ENCODE results near the gene PSD4.

The PSD4 gene

DNA sequence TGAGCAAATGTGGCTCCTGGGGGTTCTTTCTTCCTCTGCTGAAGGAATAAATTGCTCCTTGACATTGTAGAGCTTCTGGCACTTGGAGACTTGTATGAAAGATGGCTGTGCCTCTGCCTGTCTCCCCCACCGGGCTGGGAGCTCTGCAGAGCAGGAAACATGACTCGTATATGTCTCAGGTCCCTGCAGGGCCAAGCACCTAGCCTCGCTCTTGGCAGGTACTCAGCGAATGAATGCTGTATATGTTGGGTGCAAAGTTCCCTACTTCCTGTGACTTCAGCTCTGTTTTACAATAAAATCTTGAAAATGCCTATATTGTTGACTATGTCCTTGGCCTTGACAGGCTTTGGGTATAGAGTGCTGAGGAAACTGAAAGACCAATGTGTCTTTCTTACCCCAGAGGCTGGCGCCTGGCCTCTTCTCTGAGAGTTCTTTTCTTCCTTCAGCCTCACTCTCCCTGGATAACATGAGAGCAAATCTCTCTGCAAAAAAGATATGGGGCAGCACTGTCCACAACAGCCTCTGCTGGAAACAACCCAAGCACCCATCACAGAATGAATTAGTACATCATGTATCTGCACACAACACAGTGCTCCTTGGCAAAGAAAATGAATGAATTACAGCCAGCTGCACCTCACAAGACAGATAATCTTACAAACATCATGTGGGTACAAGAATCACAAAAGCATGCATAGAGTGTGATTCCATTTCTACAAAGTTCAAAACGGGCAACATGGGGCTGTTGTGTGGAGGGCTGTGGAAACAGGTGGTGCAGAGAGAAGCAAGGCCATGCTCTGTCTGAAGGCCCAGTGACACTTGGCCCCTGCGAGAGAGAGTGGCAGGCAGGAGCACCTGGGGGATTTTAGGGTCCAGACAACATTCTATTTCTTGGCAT lies 39.8 kb upstream of the PSD4 start:
- Histone ChIP-seq H3K4me3 (ENCODE audit: low read length) (no peak overlapping the region), H3K4me1 (ENCODE audit: control insufficient read depth, insufficient read depth, low read length) (peaks cover 4% of the 10 kb centered on the region), H3K36me3 (ENCODE audit: control insufficient read depth, insufficient read depth, low read length, severe bottlenecking) (no peaks in the 10 kb centered on the region), H3K27me3 (replicated peaks; ENCODE audit: control insufficient read depth, insufficient read depth, low read length) (no peaks in the 10 kb centered on the region), H3K9ac (ENCODE audit: low read length) (no peak overlapping the region), H3K9me3 (ENCODE audit: control insufficient read depth, low read length) (no peaks in the 10 kb centered on the region)
- no peak for DNase-seq (ENCODE audit: low read depth)

DNA sequence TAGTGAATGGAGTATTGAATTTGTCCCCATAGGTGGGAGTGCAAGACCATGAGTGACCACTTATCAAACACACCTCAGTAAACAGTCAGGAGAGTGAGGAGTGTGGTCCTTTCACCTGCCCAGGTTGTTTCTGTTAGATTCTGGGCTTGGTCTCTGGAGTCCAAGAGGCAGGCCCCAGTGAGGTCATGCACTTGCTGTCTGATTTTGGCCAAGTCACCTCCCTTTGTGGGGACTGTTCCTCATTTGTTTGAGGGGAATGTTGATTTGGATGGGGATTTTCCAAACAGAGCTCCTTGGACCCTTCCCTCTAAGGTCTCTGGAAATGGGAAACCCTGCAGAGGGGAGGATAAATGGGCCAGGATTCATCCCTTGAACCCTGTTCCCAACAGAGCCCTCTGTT lies 39.1 kb upstream of the PSD4 start:
- Histone ChIP-seq H3K9me3 (ENCODE audit: control insufficient read depth, low read length) (no peaks in the 10 kb centered on the region), H3K4me3 (ENCODE audit: low read length) (no peak overlapping the region), H3K27me3 (replicated peaks; ENCODE audit: control insufficient read depth, insufficient read depth, low read length) (no peaks in the 10 kb centered on the region), H3K9ac (ENCODE audit: low read length) (no peak overlapping the region), H3K4me1 (ENCODE audit: control insufficient read depth, insufficient read depth, low read length) (peaks cover 4% of the 10 kb centered on the region), H3K36me3 (ENCODE audit: control insufficient read depth, insufficient read depth, low read length, severe bottlenecking) (no peaks in the 10 kb centered on the region)
- DNase-seq (ENCODE audit: low read depth): no peak

DNA sequence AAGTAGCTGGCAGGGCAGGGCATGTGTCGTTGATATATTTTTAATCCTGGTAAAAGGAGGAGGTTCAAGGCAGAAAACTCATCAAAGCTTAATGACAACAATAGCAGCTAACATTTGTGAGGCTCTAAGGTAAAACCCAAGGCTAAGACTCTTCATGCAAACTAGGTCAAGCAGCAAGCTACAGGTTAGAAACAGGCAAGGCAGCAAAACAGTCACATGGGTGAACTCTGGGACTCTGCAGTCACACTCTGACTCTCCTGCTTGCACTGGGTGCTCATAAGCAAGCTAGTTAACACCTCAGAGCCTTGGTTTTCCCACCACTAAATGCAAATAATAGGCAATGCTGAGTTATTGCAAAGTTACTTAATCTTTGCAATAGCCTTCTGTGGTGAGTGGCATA lies 38.5 kb upstream of the PSD4 start:
- no peak overlapping the region for H3K4me3 ChIP-seq (ENCODE audit: low read length)
- no peak overlapping the region for H3K9ac ChIP-seq (ENCODE audit: low read length)
- H3K9me3 ChIP-seq (ENCODE audit: control insufficient read depth, low read length): no peaks in the 10 kb centered on the region
- peaks cover 4% of the 10 kb centered on the region for H3K4me1 ChIP-seq (ENCODE audit: control insufficient read depth, insufficient read depth, low read length)
- no peaks in the 10 kb centered on the region for H3K27me3 ChIP-seq (replicated peaks; ENCODE audit: control insufficient read depth, insufficient read depth, low read length)
- H3K36me3 ChIP-seq (ENCODE audit: control insufficient read depth, insufficient read depth, low read length, severe bottlenecking): no peaks in the 10 kb centered on the region
- DNase-seq (ENCODE audit: low read depth): no peak

DNA sequence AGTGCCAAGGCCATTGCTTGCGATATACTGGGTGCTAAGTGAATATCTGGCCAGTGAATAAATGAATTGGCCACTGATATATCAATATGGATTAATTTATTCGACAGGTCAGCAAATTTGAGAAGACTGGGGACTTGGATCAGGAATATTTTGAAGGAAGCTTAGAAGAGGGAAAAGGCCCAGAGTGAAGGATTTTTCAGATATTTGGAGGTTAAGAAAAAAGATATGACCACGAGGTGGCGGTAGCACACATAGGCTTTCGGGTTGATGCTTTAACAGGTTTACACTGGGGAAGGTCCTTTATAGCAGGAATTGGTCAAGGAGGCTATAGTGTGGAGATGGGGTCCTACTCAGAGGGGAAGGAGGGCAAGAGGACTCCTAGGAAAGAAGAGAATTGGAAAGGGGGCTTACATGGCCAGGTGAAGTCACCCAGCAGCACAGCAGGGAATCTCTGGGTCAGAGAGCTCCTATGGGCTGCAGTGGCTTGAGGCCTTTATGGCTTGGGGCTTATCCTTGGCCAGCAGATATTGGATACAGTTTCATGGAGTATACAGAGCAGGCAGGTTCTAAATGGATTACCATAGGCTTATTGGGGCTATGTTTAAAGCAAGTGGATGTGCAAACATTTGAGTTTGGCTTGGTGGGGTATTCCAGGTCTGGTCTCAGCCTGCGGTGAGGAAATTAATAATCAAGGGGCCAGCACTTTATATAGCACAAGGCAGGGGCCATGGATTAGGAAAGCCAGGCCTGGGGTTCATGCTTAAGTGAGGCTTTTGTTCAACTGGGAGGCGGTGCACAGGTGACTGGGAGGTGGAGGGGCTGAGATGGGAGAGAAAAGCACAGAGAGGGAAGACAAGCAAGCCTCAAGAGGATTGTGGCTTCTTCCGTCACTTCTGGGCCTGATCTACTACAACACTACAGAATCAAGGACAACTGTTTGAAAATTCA lies 36.7 kb upstream of the PSD4 start:
- Histone ChIP-seq H3K4me1 (ENCODE audit: control insufficient read depth, insufficient read depth, low read length) (peaks cover 4% of the 10 kb centered on the region), H3K36me3 (ENCODE audit: control insufficient read depth, insufficient read depth, low read length, severe bottlenecking) (no peaks in the 10 kb centered on the region), H3K27me3 (replicated peaks; ENCODE audit: control insufficient read depth, insufficient read depth, low read length) (no peaks in the 10 kb centered on the region), H3K9me3 (ENCODE audit: control insufficient read depth, low read length) (no peaks in the 10 kb centered on the region), H3K4me3 (ENCODE audit: low read length) (no peak overlapping the region), H3K9ac (ENCODE audit: low read length) (no peak overlapping the region)
- DNase-seq (ENCODE audit: low read depth): peak; percentile 79

DNA sequence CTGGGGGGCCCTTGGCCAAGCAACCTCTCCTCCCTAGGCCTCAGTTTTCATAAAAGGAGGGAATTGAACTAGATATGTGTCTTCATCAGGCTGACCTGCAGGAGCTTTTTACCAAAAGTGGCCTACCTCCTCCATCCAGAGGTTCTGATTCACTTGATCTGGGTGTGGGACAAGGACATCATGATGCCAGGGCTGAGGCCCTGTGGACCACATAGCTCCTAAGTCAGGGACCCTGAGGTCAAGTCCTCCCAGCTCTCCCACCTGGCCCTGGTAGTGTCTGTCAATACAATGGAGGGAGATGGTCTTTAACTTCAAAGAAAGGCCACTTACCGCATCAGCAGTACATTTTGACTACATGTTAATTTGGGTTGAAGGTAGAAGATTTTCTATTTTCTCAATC lies 35.9 kb upstream of the PSD4 start:
- Histone ChIP-seq H3K4me1 (ENCODE audit: control insufficient read depth, insufficient read depth, low read length) (peaks cover 4% of the 10 kb centered on the region), H3K9me3 (ENCODE audit: control insufficient read depth, low read length) (no peaks in the 10 kb centered on the region), H3K36me3 (ENCODE audit: control insufficient read depth, insufficient read depth, low read length, severe bottlenecking) (no peaks in the 10 kb centered on the region), H3K4me3 (ENCODE audit: low read length) (no peak overlapping the region), H3K27me3 (replicated peaks; ENCODE audit: control insufficient read depth, insufficient read depth, low read length) (no peaks in the 10 kb centered on the region), H3K9ac (ENCODE audit: low read length) (no peak overlapping the region)
- no peak for DNase-seq (ENCODE audit: low read depth)

DNA sequence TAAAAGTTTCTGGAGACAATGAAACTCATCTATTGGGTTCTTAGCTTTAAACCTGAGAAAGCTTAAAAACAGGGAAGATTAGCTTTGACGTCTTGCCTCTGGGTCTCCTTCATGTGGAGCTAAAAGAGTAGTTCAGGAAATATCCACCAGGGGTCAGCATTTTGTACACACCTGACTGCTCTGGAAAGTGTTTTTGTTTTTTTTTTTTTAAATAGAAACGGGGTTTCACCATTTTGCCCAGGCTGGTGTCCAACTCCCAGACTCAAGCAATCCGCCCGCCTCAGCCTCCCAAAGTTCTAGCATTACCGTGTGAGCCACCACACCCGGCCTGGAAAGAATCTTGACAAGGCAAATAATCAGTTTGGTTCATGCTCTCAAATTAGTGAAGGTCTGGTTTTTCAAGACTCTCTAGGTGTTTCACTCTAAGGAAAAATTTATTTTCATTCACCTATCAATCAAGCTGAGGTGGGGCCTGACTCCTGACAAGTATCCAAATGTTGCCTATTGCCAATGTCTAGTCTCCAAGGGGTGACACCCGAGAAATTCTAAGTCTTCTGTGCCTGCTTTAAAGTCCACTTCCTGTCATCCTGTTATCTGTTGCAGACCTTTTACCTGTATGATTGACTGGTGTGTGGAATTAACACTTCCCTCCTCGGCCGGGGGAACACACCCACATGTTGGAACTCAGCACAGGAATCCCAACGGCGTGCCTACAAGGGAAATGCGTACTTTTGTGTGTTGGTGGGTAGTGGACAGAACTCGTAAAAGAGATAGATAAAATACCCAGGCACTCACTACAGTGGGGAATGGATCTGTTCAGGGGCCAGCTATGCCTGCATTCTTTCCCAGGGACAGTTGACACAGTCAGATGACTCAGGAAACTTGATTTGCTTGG lies 35.1 kb upstream of the PSD4 start:
- DNase-seq (ENCODE audit: low read depth): peak; percentile 90
- Histone ChIP-seq H3K4me3 (ENCODE audit: low read length) (no peak overlapping the region), H3K9me3 (ENCODE audit: control insufficient read depth, low read length) (no peaks in the 10 kb centered on the region), H3K27me3 (replicated peaks; ENCODE audit: control insufficient read depth, insufficient read depth, low read length) (no peaks in the 10 kb centered on the region), H3K36me3 (ENCODE audit: control insufficient read depth, insufficient read depth, low read length, severe bottlenecking) (no peaks in the 10 kb centered on the region), H3K9ac (ENCODE audit: low read length) (no peak overlapping the region), H3K4me1 (ENCODE audit: control insufficient read depth, insufficient read depth, low read length) (peaks cover 4% of the 10 kb centered on the region)

DNA sequence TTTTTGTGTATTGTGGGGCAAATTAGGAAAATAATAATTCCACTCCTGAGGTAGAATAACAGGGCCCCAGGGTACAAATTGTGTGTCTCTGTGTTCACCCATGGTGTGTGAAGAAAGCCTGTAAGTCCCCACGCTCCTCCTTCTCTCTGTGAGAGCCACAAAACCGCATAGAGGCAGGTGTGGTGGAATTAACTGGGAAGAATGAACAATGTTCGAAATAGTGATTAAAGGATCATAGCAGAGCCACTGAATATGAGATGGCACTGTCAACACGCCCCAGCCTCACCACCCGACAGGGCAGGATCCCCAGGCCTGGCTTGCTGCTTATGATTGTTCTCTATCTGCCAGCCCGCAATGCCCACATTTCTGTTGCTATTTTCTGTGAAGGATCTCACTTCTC lies 32.3 kb upstream of the PSD4 start:
- no peak for DNase-seq (ENCODE audit: low read depth)
- no peaks in the 10 kb centered on the region for H3K27me3 ChIP-seq (replicated peaks; ENCODE audit: control insufficient read depth, insufficient read depth, low read length)
- H3K36me3 ChIP-seq (ENCODE audit: control insufficient read depth, insufficient read depth, low read length, severe bottlenecking): no peaks in the 10 kb centered on the region

DNA sequence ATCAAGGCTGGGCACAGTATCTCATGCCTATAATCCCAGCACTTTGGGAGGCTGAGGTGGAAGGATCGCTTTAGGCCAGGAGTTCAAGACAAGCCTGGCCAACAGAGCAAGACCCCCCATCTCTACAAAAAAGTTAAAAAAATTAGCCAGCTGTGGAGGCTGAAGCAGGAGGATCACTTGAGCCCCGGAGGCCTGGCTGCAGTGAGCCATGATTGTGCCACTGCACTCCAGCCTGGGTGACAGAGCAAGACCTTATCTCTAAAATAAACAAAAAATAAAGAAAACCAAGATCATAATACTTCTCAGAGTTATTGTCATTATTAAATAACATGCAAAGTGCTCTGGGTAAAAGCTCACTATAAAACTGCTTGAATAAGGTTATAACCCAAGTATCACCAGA lies 31.5 kb upstream of the PSD4 start:
- Histone ChIP-seq H3K9ac (ENCODE audit: low read length) (no peak overlapping the region), H3K27me3 (replicated peaks; ENCODE audit: control insufficient read depth, insufficient read depth, low read length) (no peaks in the 10 kb centered on the region), H3K36me3 (ENCODE audit: control insufficient read depth, insufficient read depth, low read length, severe bottlenecking) (no peaks in the 10 kb centered on the region), H3K4me1 (ENCODE audit: control insufficient read depth, insufficient read depth, low read length) (no peaks in the 10 kb centered on the region), H3K4me3 (ENCODE audit: low read length) (no peak overlapping the region), H3K9me3 (ENCODE audit: control insufficient read depth, low read length) (peaks cover 8% of the 10 kb centered on the region)
- DNase-seq (ENCODE audit: low read depth): no peak

More for the DNA sequence above, 32.3 kb upstream of the PSD4 start:
- H3K4me3 ChIP-seq (ENCODE audit: low read length): no peak overlapping the region
- no peak overlapping the region for H3K9ac ChIP-seq (ENCODE audit: low read length)
- H3K9me3 ChIP-seq (ENCODE audit: control insufficient read depth, low read length): peaks cover 8% of the 10 kb centered on the region
- no peaks in the 10 kb centered on the region for H3K4me1 ChIP-seq (ENCODE audit: control insufficient read depth, insufficient read depth, low read length)

DNA sequence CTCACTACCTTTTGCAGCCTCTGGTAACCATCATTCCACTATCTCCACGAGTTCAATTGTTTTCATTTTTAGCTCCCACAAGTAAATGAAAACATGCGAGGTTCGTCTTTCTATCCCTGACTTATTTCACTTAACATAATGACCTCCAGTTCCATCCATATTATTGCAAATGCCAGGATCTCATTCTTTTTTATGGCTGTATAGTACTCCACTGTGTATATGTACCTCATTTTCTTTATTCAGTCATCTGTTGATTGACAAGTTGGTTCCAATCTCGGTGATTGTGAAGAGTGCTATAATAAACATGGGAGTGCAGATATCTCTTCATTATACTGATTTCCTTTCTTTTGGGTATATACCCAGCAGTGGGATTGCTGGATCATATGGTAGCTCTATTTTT lies 29.5 kb upstream of the PSD4 start:
- H3K9ac ChIP-seq (ENCODE audit: low read length): no peak overlapping the region
- H3K36me3 ChIP-seq (ENCODE audit: control insufficient read depth, insufficient read depth, low read length, severe bottlenecking): no peaks in the 10 kb centered on the region
- no peak for DNase-seq (ENCODE audit: low read depth)
- H3K27me3 ChIP-seq (replicated peaks; ENCODE audit: control insufficient read depth, insufficient read depth, low read length): no peaks in the 10 kb centered on the region
- peaks cover 14% of the 10 kb centered on the region for H3K9me3 ChIP-seq (ENCODE audit: control insufficient read depth, low read length)
- no peak overlapping the region for H3K4me3 ChIP-seq (ENCODE audit: low read length)
- no peaks in the 10 kb centered on the region for H3K4me1 ChIP-seq (ENCODE audit: control insufficient read depth, insufficient read depth, low read length)

DNA sequence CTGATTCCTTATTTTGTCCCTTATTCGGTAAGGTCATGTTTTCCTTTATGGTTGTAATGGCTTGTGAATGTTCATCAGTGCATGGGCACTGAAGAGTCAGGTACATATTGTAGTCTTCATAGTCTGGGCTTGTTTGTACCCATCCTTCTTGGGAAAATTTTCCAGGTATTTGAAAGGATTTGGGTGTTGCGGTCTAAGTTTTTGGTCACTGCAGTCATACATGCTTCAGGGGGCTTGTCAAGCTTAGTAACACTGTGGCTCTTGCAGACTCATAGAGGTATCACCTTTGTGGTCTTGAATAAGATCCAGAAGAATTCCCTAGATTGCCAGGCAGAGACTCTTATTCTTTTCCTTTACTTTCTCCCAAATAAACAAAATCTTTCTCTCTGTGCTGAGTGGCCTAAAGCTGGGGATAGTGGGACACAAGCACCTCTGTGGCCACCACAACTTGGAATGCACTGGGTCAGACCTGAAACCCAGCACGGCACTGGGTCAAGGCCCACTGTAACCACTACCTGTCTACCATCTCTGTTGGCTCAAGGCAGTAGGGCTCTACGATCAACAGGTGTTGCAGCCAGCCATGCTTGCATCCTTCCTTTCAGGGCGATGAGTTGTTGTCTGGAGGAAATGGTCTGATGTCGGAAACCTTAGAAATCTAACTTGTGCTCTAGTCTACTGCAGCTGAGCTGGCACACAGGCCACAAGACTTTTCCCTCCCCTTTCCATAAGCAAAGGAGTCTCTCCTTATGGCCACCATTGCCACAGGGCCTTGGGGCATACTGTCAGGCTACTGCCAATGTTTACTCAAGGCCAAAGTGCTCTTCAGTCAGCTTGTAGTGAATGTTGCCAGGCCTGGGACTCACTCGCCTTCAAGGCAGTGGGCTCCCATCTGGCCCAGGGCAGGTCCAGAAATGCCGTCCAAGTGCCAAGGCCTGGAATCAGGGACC lies 24.9 kb upstream of the PSD4 start:
- Histone ChIP-seq H3K4me1 (ENCODE audit: control insufficient read depth, insufficient read depth, low read length) (no peaks in the 10 kb centered on the region), H3K9ac (ENCODE audit: low read length) (no peak overlapping the region), H3K27me3 (replicated peaks; ENCODE audit: control insufficient read depth, insufficient read depth, low read length) (no peaks in the 10 kb centered on the region), H3K9me3 (ENCODE audit: control insufficient read depth, low read length) (peaks cover 14% of the 10 kb centered on the region), H3K36me3 (ENCODE audit: control insufficient read depth, insufficient read depth, low read length, severe bottlenecking) (no peaks in the 10 kb centered on the region), H3K4me3 (ENCODE audit: low read length) (no peak overlapping the region)
- no peak for DNase-seq (ENCODE audit: low read depth)

Data from adipocyte (in vitro differentiated cells).